ENCODE measurements around the gene LGALS13.
"Not testable (repeated sequence)": the region's sequence is repeated elsewhere in the genome, so short reads cannot be mapped to it uniquely, and the experiment has no call there.

Gene LGALS13

GRCh38 chr19:39613597-39613996 lies 11.3 kb downstream of the LGALS13 start:
- DNase-seq (ENCODE audit: extremely low read depth in 1 of 2, low read depth in 1 of 2), result no peak

GRCh38 chr19:39617745-39618144 lies 15.4 kb downstream of the LGALS13 start:
- DNase-seq (ENCODE audit: extremely low read depth in 1 of 2, low read depth in 1 of 2), result no peak

- DNase-seq (ENCODE audit: extremely low read depth in 1 of 2, low read depth in 1 of 2), result no peak
Measured at GRCh38 chr19:39623946-39624345, 21.6 kb downstream of the LGALS13 start.

- not testable (repeated sequence) for DNase-seq (ENCODE audit: extremely low read depth in 1 of 2, low read depth in 1 of 2)
Measured at GRCh38 chr19:39627631-39628030, 25.3 kb downstream of the LGALS13 start.

DNA sequence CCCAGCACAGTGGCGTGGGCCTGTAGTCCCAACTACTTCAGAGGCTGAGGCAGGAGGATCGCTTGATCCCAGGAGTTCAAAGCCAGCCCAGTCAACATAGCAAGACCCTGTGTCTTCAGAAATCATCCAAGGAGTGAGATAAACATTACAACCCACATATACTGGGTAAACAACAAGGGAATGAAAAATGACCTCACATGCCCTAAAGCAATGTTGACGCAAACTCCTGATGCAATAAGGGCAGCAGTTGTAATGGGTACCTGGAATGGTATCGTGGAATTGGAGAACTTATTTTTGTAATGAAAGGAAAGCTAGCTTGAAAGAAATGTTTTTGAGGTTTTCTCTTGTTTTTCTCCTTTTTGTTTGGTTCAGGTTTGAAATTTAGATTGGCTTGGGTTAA lies 28.9 kb downstream of the LGALS13 start:
- no peak for DNase-seq (ENCODE audit: extremely low read depth in 1 of 2, low read depth in 1 of 2)

DNA sequence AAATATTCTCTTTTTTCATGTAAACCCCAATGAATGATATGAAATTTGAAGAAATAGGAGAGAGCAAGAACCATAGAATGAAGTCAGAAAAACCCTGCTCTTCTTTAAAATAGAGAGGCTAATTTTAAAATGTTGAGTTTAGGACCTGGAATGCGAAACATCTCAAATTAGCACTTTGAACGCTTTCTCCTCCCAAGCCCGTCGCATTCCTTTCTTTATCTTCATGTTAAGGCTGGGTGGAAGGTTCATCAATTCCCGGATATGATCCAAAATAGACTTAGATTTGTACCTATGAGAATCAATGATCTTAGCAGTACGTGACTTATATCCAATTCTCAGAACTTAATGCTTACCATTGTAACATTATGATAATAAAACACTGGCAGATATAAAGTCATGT lies 29.3 kb downstream of the LGALS13 start:
- DNase-seq (ENCODE audit: extremely low read depth in 1 of 2, low read depth in 1 of 2), result no peak

GRCh38 chr19:39637891-39638290 lies 35.6 kb downstream of the LGALS13 start:
- DNase-seq (ENCODE audit: extremely low read depth in 1 of 2, low read depth in 1 of 2), result no peak

DNA sequence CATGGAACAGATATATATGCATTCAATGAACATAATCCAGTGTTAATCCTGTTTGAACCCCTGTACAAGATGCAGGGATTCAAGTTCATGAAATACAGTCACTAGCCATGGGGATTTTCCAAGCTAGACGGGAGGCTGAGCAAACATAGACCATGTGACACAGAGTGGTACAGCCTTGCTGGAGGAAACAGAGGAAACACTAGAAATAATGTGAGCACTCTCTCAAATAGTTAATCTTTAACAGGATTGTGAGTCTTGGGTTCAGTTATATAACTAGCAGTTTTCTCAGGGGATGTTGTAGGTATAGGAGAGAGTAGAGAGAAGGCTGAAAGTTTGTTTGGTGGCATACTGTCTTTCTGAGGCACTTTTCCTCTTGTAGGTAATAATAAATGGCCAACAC lies 39.4 kb downstream of the LGALS13 start:
- no peak for DNase-seq (ENCODE audit: extremely low read depth in 1 of 2, low read depth in 1 of 2)

DNA sequence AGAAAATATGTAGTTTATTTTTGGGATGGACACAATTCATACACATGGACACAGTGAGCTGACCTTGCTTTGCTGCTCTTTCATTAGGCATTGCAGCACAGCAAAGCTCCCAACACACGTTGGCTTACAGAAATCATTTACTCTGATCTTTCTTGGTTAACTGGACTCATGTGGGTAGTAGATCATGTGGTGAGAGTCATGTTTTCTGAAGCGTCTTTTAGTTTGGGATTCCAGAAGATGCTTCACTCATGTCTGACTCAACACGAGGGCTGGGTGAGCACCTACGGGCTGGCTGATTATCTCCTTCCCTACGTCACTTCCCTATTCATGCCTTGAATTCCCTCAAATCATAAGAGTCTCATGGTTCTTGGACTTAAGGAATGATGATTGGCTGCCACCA lies 41.3 kb downstream of the LGALS13 start:
- no peak for DNase-seq (ENCODE audit: extremely low read depth in 1 of 2, low read depth in 1 of 2)

GRCh38 chr19:39645800-39646411 lies 43.6 kb downstream of the LGALS13 start:
- DNase-seq (ENCODE audit: extremely low read depth in 1 of 2, low read depth in 1 of 2), result no peak

GRCh38 chr19:39647918-39648317 lies 45.6 kb downstream of the LGALS13 start:
- no peak for DNase-seq (ENCODE audit: extremely low read depth in 1 of 2, low read depth in 1 of 2)

DNA sequence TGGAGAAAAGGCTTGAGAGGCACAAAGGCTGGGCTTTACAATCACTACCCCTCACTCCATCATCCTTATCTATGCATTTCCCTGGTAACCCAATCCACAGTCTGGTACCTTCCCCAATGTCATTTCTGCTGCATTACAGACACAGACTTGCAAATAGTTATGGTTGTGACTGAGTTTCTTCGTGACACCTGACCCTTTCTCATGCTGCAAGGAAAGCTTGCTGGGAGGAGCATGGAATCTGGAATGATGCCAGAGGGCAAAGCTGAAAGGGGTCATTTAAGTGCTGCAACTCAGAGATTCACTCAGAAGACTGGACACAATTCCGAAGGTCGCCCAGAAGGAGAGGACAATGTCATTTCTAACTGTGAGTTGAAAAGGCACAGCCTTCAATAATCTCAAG lies 53.3 kb downstream of the LGALS13 start, which contains the start of gene LGALS16:
TSS of gene LGALS16 (plus strand) at position 301 of the 400 bp plus-strand sequence. CDS start at position 350, 49 bp downstream.
- DNase-seq (ENCODE audit: extremely low read depth in 1 of 2, low read depth in 1 of 2), result no peak
